Heart left ventricle (tissue), 16 donors: ENCODE measurements around the gene KRTAP4-16. TPM values are rescaled to one million over a fixed set of nuclear protein-coding genes. Genes with fewer than 3 reads are reported as not detected.

Experiments
- ATAC-seq, 4 donors: fragments of 200-7000 bp; cut with Tn5 transposase; one replicate each; pipeline ENCODE4 v1.9.1; 2020 to 2022; ENCODE audit warnings: moderate library complexity in 4 of 4, mild to moderate bottlenecking in 3 of 4, moderate number of reproducible peaks in 1 of 4
- DNase-seq, 5 donors: peaks; one replicate each; pipeline ENCODE4 v3.0.0-alpha.2; 2020
- H3K27ac ChIP-seq, 12 donors: fragments of 200-600 bp; sonication (generic) in 4 of 12; one replicate each; pipeline versions ENCODE4 v1.5.0 to v1.8.0; 2016 to 2022; ENCODE audit warnings: mild to moderate bottlenecking in 2 of 12
- H3K27me3 ChIP-seq, 9 donors: fragments of 200-600 bp; sonication (generic) in 2 of 9; one replicate each; pipeline versions ENCODE4 v1.5.1 to v1.8.0; 2016 to 2022; ENCODE audit warnings: mild to moderate bottlenecking in 3 of 9
- H3K36me3 ChIP-seq, 9 donors: fragments of 200-600 bp; sonication (generic) in 2 of 9; one replicate each; pipeline versions ENCODE4 v1.5.0 to v1.8.0; 2018 to 2022; ENCODE audit warnings: mild to moderate bottlenecking in 2 of 9
- H3K4me1 ChIP-seq, 12 donors: fragments of 200-600 bp; sonication (generic) in 4 of 12; one replicate each; pipeline versions ENCODE4 v1.5.0 to v1.8.0; 2016 to 2022; ENCODE audit warnings: mild to moderate bottlenecking in 3 of 12
- H3K4me3 ChIP-seq, 12 donors: fragments of 200-600 bp; sonication (generic) in 4 of 12; one replicate each; pipeline versions ENCODE4 v1.5.0 to v1.8.0; 2017 to 2022; ENCODE audit warnings: mild to moderate bottlenecking in 9 of 12, moderate library complexity in 4 of 12
- H3K9me3 ChIP-seq, 12 donors: fragments of 200-600 bp; sonication (generic) in 4 of 12; one replicate each; pipeline versions ENCODE4 v1.5.0 to v1.8.0; 2016 to 2022; ENCODE audit warnings: mild to moderate bottlenecking in 1 of 12
- POLR2A ChIP-seq, 2 donors: fragments of 450-650 bp; IDR thresholded peaks; one replicate each; pipeline ENCODE4 v1.6.1; 2017; ENCODE audit warnings: antibody characterized with exemption in 2 of 2, mild to moderate bottlenecking in 2 of 2, moderate library complexity in 2 of 2
- intact Hi-C, 10 donors: fragments of 100-400 bp; cut with DNase I; formaldehyde crosslinking; loops; one replicate each; pipeline versions ENCODE4 v1.11.1 to v1.14.2; 2022
- polyA plus RNA-seq, 2 donors: library from polyadenylated mRNA; stranded (reverse); fragments of 200-250 nt; gene quantifications; one replicate each; pipeline ENCODE4 v1.2.3, GENCODE V29; 2013
- total RNA-seq, 9 donors: library from RNA; depleted of rRNA in 2 of 9; stranded (reverse); fragments of >200 nt in 2 of 9; fragmentation: NEBNext Ultra II Directional in 3 of 9; extraction: Animal tissue kit (Norgen Biotek cat#: 25700) in 3 of 9; gene quantifications; one replicate each; pipeline versions ENCODE4 v1.1.0 to v1.2.4, GENCODE V29; 2016 to 2023
- TF ChIP-seq, protein P1 (sequence below), 12 donors: fragments of 200-600 bp; sonication (generic) in 4 of 12; IDR thresholded peaks; one replicate each; pipeline versions ENCODE4 v1.5.0 to v1.8.0; 2018 to 2022; ENCODE audit warnings: antibody characterized with exemption in 12 of 12, mild to moderate bottlenecking in 5 of 12
- donor health status: ischemic (EF 13 %, LVEDD 7.1; RV severe dilation, severe dysfunction).
- donor health status: healthy with polysubstance abuse.
- donor health status: DM: no; HTN: yes; CAD: no.
- donor health status: DM: no; HTN: no; CAD: no.
- donor health status: ischemic (EF 25% LVEDD 6.9; RV normal size, moderate dysfunction).
- donor health status: ischemic (EF 25% LVEDD 5.7; RV mildly dilated, moderate dysfunction).
- donor health status: healthy.
- donor health status: DM: yes; HTN: yes; CAD: no.
- donor health status: ischemic (EF 35%, LVEDD 5.7; RV mildly dilated, moderate dysfunction).
- donor health status: nonischemic (EF 11% LVEDD 7.7; RV severe dilation, severe dysfunction).
- donor health status: DM: yes; HTN: yes; CAD: no.
- donor health status: PGD.
- donor health status: ischemic (EF 29% LVEDD 5.4; RV normal size, mild dysfunction).
- donor health status: nonischemic (EF 23%, LVEDD 6.1; RV moderate dilation, normal function).

The KRTAP4-16 gene
- total and polyA plus RNA-seq, 11 donors = not detected

DNA sequence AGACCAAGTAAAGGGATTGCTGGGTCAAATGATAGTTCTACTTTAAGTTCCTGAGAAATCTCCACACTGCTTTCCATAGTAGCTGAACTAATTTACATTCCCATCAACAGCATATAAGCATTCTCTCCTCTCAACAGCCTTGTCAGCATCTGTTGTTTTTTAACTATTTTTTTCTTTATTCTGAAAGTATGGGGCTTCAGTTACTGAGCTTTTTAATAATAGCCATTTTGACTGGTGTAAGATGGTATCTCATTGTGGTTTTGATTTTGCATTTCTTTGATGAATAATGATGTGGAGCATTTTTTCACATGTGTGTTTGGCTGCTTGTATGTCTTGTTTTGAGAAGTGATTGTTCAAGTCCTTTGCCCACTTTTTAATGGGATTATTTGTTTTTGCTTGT, 49.4 kb downstream of the KRTAP4-16 start:
- Histone ChIP-seq H3K4me1 (no peaks in the 10 kb centered on the region), H3K4me3 (no peak overlapping the region), H3K27me3 (peaks cover 0 to 45% (median 19%) of the 10 kb centered on the region in 9 donors), H3K36me3 (no peaks in the 10 kb centered on the region), H3K27ac (no peak overlapping the region), H3K9me3 (peaks cover 0 to 11% (median 1%) of the 10 kb centered on the region in 12 donors)
- DNase-seq = no peak
- no peak for ATAC-seq
- TF ChIP-seq, protein P1, sequence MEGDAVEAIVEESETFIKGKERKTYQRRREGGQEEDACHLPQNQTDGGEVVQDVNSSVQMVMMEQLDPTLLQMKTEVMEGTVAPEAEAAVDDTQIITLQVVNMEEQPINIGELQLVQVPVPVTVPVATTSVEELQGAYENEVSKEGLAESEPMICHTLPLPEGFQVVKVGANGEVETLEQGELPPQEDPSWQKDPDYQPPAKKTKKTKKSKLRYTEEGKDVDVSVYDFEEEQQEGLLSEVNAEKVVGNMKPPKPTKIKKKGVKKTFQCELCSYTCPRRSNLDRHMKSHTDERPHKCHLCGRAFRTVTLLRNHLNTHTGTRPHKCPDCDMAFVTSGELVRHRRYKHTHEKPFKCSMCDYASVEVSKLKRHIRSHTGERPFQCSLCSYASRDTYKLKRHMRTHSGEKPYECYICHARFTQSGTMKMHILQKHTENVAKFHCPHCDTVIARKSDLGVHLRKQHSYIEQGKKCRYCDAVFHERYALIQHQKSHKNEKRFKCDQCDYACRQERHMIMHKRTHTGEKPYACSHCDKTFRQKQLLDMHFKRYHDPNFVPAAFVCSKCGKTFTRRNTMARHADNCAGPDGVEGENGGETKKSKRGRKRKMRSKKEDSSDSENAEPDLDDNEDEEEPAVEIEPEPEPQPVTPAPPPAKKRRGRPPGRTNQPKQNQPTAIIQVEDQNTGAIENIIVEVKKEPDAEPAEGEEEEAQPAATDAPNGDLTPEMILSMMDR (IDR thresholded peaks at IDR 0.05) = no peak
- no peak for TF ChIP-seq POLR2A (IDR thresholded peaks at IDR 0.05)
- intact Hi-C loops = no loop called here

Other genes starting within 250 kb of the KRTAP4-16 start
Only the 30 nearest of the 39 such genes appear.
- not detected for gene KRT39, start 135.3 kb downstream of the KRTAP4-16 start, total RNA-seq
- gene KRT39, start 135.3 kb downstream of the KRTAP4-16 start, polyA plus RNA-seq = not detected
- gene KRT40, start 117.9 kb downstream of the KRTAP4-16 start, total RNA-seq = not detected
- not detected for gene KRT40, start 117.9 kb downstream of the KRTAP4-16 start, polyA plus RNA-seq
- gene KRTAP3-3, start 108.0 kb downstream of the KRTAP4-16 start, total RNA-seq = not detected
- gene KRTAP3-3, start 108.0 kb downstream of the KRTAP4-16 start, polyA plus RNA-seq = not detected
- gene KRTAP3-2, start 102.3 kb downstream of the KRTAP4-16 start, total RNA-seq = not detected
- not detected for gene KRTAP3-2, start 102.3 kb downstream of the KRTAP4-16 start, polyA plus RNA-seq
- not detected for gene KRTAP3-1, start 93.1 kb downstream of the KRTAP4-16 start, total RNA-seq
- gene KRTAP3-1, start 93.1 kb downstream of the KRTAP4-16 start, polyA plus RNA-seq = not detected
- not detected for gene KRTAP1-5, start 75.0 kb downstream of the KRTAP4-16 start, total RNA-seq
- not detected for gene KRTAP1-5, start 75.0 kb downstream of the KRTAP4-16 start, polyA plus RNA-seq
- not detected for gene KRTAP1-4, start 72.0 kb downstream of the KRTAP4-16 start, total RNA-seq
- not detected for gene KRTAP1-4, start 72.0 kb downstream of the KRTAP4-16 start, polyA plus RNA-seq
- not detected for gene KRTAP1-3, start 67.3 kb downstream of the KRTAP4-16 start, total RNA-seq
- gene KRTAP1-3, start 67.3 kb downstream of the KRTAP4-16 start, polyA plus RNA-seq = not detected
- not detected for gene KRTAP1-1, start 60.8 kb downstream of the KRTAP4-16 start, total RNA-seq
- gene KRTAP1-1, start 60.8 kb downstream of the KRTAP4-16 start, polyA plus RNA-seq = not detected
- gene KRTAP2-1, start 54.9 kb downstream of the KRTAP4-16 start, total RNA-seq = not detected
- not detected for gene KRTAP2-1, start 54.9 kb downstream of the KRTAP4-16 start, polyA plus RNA-seq
- gene KRTAP2-2, start 47.0 kb downstream of the KRTAP4-16 start, total RNA-seq = not detected
- not detected for gene KRTAP2-2, start 47.0 kb downstream of the KRTAP4-16 start, polyA plus RNA-seq
- gene KRTAP2-3, start 42.1 kb downstream of the KRTAP4-16 start, total RNA-seq = not detected
- not detected for gene KRTAP2-3, start 42.1 kb downstream of the KRTAP4-16 start, polyA plus RNA-seq
- gene KRTAP2-4, start 36.3 kb downstream of the KRTAP4-16 start, total RNA-seq = not detected
- gene KRTAP2-4, start 36.3 kb downstream of the KRTAP4-16 start, polyA plus RNA-seq = not detected
- not detected for gene KRTAP4-7, start 18.1 kb downstream of the KRTAP4-16 start, total RNA-seq
- not detected for gene KRTAP4-7, start 18.1 kb downstream of the KRTAP4-16 start, polyA plus RNA-seq
- not detected for gene KRTAP4-8, start 4.1 kb downstream of the KRTAP4-16 start, total RNA-seq
- not detected for gene KRTAP4-8, start 4.1 kb downstream of the KRTAP4-16 start, polyA plus RNA-seq
- not detected for gene KRTAP4-9, start 3.2 kb upstream of the KRTAP4-16 start, total RNA-seq
- gene KRTAP4-9, start 3.2 kb upstream of the KRTAP4-16 start, polyA plus RNA-seq = not detected
- not detected for gene KRTAP4-11, start 16.2 kb upstream of the KRTAP4-16 start, total RNA-seq
- not detected for gene KRTAP4-11, start 16.2 kb upstream of the KRTAP4-16 start, polyA plus RNA-seq
- not detected for gene KRTAP4-12, start 22.0 kb upstream of the KRTAP4-16 start, total RNA-seq
- not detected for gene KRTAP4-12, start 22.0 kb upstream of the KRTAP4-16 start, polyA plus RNA-seq
- not detected for gene KRTAP4-6, start 38.3 kb upstream of the KRTAP4-16 start, total RNA-seq
- not detected for gene KRTAP4-6, start 38.3 kb upstream of the KRTAP4-16 start, polyA plus RNA-seq
- gene KRTAP4-5, start 47.6 kb upstream of the KRTAP4-16 start, total RNA-seq = not detected
- not detected for gene KRTAP4-5, start 47.6 kb upstream of the KRTAP4-16 start, polyA plus RNA-seq
- gene KRTAP4-4, start 58.5 kb upstream of the KRTAP4-16 start, total RNA-seq = not detected
- not detected for gene KRTAP4-4, start 58.5 kb upstream of the KRTAP4-16 start, polyA plus RNA-seq
- gene KRTAP4-3, start 66.0 kb upstream of the KRTAP4-16 start, total RNA-seq = not detected
- gene KRTAP4-3, start 66.0 kb upstream of the KRTAP4-16 start, polyA plus RNA-seq = not detected
- gene KRTAP4-2, start 76.0 kb upstream of the KRTAP4-16 start, total RNA-seq = not detected
- gene KRTAP4-2, start 76.0 kb upstream of the KRTAP4-16 start, polyA plus RNA-seq = not detected
- gene KRTAP4-1, start 82.7 kb upstream of the KRTAP4-16 start, total RNA-seq = not detected
- gene KRTAP4-1, start 82.7 kb upstream of the KRTAP4-16 start, polyA plus RNA-seq = not detected
- gene KRTAP9-1, start 87.7 kb upstream of the KRTAP4-16 start, total RNA-seq = not detected
- not detected for gene KRTAP9-1, start 87.7 kb upstream of the KRTAP4-16 start, polyA plus RNA-seq
- not detected for gene KRTAP9-2, start 124.4 kb upstream of the KRTAP4-16 start, total RNA-seq
- gene KRTAP9-2, start 124.4 kb upstream of the KRTAP4-16 start, polyA plus RNA-seq = not detected
- gene KRTAP9-3, start 130.2 kb upstream of the KRTAP4-16 start, total RNA-seq = not detected
- not detected for gene KRTAP9-3, start 130.2 kb upstream of the KRTAP4-16 start, polyA plus RNA-seq
- not detected for gene KRTAP9-8, start 135.8 kb upstream of the KRTAP4-16 start, total RNA-seq
- gene KRTAP9-8, start 135.8 kb upstream of the KRTAP4-16 start, polyA plus RNA-seq = not detected
- gene KRTAP9-4, start 147.5 kb upstream of the KRTAP4-16 start, total RNA-seq = not detected
- not detected for gene KRTAP9-4, start 147.5 kb upstream of the KRTAP4-16 start, polyA plus RNA-seq
- gene KRTAP9-9, start 153.2 kb upstream of the KRTAP4-16 start, total RNA-seq = not detected
- not detected for gene KRTAP9-9, start 153.2 kb upstream of the KRTAP4-16 start, polyA plus RNA-seq